HG03135 (cell line): Measurements from ENCODE around the gene CCDC57.
"Not testable (repeated sequence)": the region's sequence is repeated elsewhere in the genome, so short reads cannot be mapped to it uniquely, and the experiment has no call there.

Experiments
- ATAC-seq: cut with Tn5 transposase; IDR thresholded peaks from one replicate; pipeline ENCODE4 v1.9.1; 2021; ENCODE audit warnings: mild to moderate bottlenecking, moderate library complexity; ENCODE audit not compliant: unreplicated experiment

CCDC57 gene, protein sequence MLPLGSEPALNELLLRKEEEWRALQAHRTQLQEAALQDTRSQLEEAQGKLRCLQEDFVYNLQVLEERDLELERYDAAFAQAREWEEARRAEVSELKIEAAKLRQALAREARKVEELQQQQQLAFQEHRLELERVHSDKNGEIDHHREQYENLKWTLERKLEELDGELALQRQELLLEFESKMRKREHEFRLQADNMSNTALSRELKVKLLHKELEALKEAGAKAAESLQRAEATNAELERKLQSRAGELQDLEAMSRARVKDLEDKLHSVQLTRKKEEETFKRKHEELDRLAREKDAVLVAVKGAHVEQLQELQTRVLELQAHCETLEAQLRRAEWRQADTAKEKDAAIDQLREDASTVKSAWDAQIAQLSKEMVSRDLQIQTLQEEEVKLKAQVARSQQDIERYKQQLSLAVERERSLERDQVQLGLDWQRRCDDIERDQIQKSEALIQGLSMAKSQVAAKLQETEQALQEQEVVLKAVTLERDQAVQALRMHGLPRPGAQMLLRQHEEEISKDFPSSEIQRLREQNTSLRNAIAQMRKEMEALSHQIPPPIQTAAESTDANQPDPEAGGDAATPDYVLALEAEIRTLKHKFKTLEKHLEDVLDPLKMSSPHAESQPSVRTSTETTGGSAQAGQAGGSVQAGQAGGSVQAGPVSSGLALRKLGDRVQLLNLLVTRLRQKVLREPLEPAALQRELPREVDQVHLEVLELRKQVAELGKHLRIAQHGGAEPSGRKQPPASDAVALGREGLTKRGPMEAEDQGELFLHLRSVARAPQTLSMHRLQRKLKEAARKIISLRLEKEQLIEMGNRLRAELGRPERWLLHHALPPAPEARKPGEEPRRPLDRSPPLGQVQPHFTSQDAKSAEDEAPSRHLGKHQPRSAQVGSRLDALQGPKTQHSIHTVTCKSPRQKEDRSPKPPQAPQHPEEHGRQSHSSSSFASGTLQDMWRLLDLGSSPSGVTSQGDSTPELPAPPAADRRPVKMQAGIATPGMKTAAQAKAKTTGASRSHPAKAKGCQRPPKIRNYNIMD

DNA sequence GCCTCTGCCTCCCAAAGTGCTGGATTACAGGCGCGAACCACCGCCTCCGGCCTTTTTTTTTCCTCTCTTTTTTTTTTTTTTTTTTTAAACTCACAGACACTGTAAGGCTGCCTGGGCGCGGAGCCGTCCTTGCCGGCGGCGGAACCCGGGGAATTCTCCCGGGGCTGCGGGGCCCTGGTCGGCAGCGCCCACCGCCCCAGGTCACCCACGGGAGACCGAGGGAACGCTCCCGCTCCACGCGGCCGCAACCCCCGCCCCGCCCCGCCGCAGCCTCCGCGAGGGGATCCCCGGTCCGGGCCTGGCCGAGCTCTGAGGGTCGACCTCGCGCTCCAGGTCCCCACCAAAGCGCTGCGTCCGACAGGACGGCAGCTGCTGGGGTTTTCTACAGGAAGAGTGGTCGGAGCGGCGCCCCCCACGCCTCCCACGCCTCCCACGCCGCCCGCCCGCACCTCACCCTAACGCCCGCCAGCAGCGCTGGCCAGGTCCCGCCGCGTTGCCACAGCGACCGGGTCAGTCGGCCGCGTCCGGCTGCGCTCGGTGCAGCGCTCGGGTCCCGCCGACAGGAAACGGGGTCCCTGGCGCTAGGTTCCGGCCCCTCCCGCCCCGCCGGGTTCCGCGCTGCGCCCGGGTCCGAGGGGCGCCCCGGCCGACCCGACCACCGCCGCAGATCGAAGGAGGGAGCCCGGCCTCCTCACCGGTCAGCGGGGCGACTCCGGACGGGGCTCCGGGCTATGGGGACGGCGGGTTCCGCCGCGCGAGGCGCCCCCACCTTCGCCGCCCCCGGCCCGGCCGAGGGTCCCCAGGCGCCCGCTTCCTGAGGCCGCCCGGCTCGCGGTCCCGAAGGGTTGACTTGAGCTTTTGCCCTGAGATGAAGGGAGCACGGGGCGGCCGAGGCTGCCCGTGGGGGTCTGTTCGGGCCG is at the start of gene CCDC57:
Gene CCDC57 (minus strand): TSS at position 512 of the 920 bp plus-strand sequence. CDS start 10,898 bp downstream, outside the sequence.
- peak; percentile 63 for ATAC-seq

DNA sequence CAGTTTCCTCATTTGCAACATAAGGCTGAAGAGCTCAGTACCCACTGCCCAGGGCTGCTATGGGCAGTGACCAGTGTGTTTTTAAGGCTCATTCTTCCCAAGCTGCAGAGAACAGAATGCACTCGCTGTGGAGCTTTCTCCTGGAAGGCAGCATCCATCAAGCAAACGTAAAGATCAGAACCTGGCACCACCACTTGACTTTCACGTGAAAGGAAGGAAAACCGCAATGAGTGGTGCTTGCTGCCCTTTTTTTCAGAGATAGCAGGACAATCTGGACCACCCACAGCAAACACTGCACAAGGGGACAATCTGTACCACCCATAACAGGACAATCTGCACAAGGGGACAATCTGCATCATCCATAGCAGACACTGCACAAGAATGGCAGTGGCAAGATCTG is 49.7 kb upstream of the CCDC57 start:
- ATAC-seq, result no peak

DNA sequence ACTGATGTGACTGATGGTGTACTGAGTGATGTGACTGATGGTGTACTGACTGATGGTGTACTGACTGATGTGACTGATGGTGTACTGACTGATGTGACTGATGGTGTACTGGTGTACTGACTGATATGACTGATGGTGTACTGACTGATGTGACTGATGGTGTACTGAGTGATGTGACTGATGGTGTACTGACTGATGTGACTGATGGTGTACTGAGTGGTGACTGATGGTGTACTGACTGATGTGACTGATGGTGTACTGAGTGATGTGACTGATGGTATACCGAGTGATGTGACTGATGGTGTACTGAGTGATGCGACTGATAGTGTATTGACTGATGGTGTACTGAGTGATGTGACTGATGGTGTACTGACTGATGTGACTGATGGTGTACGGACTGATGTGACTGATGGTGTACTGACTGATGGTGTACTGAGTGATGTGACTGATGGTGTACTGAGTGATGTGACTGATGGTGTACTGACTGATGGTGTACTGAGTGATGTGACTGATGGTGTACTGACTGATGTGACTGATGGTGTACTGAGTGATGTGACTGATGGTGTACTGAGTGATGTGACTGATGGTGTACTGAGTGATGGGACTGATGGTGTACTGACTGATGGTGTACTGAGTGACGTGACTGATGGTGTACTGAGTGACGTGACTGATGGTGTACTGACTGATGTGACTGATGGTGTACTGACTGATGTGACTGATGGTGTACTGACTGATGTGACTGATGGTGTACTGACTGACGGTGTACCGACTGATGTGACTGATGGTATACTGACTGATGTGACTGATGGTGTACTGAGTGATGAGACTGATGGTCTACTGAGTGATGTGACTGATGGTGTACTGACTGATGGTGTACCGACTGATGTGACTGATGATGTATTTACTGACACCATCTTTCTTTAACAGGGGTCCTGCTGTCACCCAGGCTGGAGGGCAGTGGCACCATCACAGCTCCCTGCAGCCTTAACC is 47.6 kb upstream of the CCDC57 start:
- ATAC-seq, result not testable (repeated sequence)

DNA sequence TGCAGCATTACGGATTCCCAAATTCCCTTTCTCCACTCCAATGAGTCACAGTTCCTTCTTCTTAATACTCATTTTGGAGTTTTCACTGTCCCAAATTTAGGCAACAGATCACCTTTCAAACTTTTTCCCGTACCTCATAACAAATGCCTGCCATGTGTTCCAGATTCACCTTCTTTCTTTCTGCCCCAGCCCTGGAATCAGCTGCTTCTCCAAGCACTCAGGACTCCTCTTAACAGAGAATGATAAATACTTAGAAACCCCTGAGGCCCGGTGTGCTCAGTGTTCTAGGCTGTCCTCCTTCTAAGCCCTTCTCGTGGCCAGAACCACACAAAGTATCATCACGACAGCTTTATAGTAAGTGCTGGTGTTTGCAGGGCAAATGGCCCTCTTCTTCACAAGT is 45.9 kb upstream of the CCDC57 start:
- ATAC-seq, result no peak

DNA sequence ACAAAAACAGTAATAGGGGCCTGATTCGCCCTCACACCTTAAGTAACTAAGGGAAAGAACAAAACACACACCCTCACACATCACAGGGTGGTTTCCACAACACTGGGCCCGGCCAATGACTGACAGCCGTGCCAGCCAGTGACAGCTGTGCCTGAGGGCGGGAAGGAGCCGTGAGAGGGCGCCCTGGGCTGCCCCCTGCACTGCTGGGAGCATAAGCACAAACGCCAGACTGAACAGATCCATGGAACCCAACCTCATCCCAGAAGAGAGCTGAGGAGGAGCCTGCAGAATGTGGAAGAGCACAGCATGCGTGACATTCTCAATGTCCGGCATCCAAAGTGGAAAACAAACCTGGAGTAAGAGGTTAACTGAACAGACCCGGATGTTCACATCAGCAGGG is 44.8 kb upstream of the CCDC57 start:
- ATAC-seq, result no peak

DNA sequence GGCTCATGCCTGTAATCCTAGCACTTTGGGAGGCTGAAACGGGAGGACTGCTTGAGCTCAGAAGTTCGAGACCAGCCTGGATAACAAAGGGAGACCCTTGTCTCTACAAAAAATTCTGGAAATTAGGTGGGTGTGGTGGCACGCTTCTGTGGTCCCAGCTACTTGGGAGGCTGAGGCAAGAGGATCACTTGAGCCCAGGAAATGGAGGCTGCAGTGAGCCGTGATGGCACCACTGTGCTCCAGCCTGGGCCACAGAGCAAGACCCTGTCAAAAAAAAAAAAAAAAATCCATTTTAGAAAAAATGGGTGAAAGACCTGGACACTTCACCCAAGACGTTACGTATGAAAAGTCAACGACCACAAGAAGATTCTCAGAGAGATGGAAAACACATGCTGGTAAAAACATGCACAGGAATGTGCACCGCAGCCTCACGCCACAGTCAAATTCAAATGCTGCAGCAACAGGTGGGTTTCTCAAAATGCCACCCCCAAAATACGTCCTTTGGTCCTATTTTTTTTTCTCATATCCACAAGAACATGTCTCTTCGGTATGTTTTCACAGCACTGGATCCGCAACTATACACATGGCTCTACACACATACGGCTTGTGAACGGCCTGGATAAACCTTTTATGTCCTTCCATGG is 43.7 kb upstream of the CCDC57 start:
- no peak for ATAC-seq

DNA sequence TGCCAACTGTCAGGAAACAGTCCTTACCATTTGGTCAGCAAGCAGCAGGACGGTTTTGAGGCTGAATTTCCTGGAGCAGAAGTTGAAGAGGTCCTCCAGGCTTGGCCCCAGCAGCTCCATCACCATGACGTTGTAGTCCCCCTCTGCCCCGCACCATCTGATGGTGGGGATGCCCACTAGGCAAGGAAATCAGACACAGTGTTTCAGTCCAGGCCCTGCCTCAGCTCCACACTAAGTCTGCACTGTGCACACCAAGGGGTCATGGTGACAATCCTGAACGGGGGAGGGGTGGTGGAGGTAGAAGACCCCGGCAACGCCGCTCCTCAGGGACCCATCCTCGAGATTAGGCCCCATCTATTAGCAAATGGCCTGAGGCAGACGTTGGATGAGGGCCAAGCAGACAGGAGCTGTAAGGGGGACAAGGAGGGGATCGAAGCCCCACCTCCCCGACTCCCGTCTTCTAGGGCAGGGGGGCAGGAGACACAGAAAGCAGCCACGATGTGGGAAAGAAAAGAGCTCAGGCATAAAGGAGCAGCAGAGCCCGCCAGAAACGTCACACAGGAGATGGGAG is 42.8 kb upstream of the CCDC57 start:
- ATAC-seq, result no peak

DNA sequence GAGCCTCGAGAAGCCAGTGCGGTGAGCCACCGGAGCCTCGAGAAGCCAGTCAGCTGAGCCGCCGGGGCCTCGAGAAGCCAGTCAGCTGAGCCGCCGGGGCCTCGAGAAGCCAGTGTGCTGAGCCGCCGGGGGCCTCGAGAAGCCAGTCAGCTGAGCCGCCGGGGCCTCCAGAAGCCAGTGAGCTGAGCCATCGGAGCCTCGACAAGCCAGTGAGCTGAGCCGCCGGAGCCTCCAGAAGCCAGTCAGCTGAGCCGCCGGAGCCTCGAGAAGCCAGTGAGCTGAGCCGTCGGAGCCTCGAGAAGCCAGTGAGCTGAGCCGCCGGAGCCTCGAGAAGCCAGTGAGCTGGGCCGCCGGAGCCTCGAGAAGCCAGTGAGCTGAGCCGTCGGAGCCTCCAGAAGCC is 42.1 kb upstream of the CCDC57 start:
- ATAC-seq, result not testable (repeated sequence)

DNA sequence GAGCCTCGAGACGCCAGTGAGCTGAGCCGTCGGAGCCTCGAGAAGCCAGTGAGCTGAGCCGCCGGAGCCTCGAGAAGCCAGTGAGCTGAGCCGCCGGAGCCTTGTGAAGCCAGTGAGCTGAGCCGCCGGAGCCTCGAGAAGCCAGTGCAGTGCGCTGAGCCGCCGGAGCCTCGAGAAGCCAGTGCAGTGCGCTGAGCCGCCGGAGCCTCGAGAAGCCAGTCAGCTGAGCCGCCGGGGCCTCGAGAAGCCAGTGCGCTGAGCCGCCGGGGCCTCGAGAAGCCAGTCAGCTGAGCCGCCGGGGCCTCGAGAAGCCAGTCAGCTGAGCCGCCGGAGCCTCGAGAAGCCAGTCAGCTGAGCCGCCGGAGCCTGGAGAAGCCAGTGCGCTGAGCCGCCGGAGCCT is 41.5 kb upstream of the CCDC57 start:
- ATAC-seq, result not testable (repeated sequence)

DNA sequence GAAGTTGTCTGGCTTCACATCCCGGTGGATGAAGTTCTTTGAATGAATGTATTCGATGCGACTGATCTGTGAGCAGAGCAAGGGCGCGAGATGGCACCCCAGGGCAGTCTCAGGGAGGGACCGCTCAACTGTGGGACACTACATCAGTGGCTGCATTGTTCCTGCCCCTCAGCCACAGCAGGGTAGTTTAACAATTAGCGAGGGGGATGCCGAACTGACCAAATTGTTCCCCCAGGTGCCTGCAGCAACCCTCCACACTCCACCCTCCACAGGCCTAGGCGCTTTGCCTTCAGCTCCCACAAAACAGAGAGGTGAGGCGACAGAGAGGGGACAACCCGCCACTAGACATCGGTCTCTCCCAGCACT is 40.5 kb upstream of the CCDC57 start:
- no peak for ATAC-seq

DNA sequence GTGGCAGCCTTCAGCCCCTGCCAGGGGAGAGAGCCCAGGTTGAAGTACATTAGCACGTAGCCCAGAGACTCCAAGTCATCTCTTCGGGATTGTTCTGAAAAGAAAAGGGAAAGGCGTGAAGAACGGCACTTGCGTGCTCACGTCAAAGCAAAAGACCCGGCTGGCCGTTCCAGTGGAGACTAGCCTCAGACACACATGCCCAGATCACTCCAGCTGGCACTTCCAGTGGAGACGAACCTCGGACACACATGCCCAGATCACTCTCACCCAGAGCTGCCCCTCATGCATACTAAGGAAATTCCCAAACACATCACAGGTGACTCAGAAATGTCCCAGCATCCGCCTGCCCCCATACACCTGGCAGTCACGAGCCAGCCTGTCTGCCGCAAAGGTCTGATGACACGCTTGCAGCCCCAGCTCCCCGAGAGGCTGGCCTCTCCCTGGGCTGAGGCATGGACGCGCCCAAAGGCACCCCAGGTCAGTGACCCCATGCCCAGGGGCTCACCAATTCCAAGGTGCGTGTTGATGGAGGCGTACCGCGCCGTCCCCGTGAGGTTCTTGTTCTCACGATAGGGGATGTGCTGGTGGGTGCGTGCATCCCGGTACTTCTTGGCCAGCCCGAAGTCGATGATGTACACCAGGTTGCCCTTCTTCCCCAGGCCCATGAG is 40.0 kb upstream of the CCDC57 start:
- no peak for ATAC-seq

DNA sequence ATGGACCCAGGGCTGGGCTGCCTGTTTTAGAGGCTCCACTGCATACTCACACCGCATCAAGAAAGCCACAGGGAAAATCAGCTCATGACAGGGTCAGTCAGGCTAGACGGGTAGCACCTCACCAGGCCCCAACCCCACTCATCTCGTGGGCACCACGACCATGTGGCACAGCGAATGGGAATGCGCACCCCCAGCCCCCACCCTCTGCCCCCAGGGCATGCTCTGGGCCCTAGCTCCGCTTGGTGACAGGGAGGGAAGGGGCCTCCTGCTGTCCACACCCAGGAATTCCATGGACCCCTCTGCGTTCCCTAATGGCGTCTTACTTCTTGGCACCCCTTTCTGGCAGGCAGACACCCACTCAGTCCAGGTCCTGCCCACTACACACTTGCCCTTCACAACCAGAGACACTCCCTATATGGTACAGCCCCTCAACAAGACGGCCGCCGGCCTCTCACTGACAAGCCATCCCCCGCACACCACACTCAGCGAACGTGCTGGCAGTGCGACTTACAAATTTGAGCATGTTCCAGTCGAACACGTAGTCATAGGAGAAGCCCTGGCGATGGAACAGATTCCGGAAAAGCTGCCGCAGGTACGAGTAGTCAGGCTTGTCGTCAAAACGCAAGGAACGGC is 38.3 kb upstream of the CCDC57 start:
- no peak for ATAC-seq

DNA sequence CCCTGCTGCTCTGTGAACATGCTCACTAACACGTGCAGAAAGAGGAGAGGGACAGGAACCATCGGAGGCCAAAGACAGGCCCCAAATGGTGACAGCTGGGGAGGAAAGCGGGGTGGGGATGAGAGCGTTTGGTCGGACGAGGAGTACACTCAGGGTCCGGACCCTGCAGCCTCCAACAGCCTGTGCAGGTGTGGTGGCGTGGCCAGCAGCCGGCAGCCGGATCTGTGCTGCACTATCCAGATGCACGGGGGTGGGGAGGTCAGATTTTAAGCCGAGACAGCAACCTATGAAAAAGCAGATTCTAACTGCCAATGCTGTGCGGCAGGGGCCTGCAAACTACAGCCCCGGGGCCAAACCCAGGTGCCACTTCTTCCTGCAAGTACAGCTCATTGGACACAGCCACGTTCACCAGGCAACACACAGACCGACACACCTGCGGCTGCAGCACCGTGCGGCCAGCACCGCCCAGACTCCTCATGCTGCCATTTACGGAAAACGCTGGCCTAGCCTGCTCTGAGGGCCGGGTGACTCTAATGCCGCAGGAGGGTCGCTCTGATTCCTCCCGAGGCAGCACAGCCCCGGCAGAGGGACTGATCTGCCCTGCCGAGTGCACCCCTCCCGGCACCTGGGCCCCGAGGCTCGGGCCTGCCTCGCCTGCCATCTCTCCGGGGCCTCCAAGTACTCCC is 37.4 kb upstream of the CCDC57 start:
- ATAC-seq, result no peak

DNA sequence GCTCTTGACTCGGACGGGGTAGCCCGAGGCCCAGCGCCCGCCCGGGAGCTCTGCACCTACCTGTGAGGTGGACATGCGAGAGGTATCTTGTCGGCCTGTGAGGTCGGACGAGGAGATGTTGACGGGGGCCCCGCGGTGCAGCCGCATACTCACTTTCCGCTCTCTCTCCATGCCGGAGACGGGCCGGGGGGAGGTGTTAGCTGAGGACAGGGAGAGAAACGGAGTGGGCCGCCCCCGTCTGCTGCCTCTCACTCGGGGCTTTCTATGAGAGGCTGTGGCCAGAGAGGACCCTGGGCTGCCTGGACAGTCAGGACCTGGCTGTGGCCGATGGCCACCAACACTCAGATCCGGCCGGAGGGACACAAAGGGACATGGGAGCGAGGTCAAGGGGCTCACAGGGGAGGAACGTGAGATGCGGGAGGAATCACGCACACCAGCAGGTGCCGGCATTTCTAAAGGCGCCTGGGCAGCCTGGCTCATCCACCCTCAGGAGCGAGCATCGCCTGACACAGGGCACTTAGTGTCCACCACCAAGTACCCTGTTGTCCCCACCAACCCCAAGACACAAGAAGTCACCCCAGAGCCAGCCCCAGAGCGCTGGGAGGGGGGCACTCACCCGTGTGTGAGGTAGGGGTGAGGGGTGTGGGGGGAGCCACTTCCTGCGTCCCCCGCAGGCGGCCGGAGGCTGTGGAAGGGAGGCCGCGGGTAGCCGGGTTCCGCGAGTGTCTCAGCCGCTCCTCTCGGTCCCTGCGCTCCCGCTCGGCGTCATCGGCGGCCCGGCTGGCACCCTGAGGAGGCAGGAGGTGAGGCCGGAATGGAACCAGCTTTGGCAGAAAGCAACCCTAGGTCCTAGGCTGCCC is 36.4 kb upstream of the CCDC57 start:
- no peak for ATAC-seq

DNA sequence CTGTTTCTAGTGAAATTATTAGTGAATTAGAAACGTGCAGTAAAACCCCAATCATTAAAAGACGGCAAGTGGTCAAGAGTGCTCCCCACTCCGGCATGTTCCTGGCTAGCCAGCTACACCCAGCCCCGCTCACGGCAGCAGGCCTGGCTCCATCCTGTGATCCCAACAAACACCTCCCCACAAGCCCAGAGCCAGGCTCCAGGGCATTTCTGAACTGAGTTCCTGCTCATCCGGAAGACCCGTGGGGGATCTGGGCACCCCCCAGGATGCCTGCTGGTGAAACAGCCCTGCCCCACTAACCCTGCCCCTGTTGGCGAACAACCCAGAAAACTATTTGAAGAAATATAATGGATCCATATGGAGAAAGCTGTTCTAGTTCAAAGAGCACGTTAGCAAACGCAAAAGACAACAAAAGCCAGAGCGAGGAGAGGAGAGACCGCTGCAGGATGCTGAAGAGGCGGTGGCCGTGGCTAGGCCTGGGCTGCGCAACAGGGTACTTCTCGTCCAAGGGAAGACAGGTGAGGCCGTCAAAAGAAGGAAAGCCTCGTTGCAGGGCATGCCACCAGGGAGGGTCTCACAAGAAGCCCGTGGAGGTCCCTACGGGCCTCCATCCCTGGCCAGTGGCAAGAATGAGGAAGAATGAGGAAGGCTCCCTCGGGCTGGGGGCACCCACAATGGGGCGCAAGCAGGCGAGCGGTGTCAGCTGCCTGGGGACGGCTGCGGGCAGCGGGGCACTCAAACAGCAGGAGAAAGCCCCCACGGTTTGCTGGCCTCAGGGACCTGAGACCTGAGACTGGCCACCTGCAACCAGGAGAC is 35.4 kb upstream of the CCDC57 start:
- no peak for ATAC-seq
